HG03060 (cell line): ENCODE measurements around the gene ARID3A.

ENCODE experiments used
- ATAC-seq: cut with Tn5 transposase; IDR thresholded peaks from one replicate; pipeline ENCODE4 v1.9.1; 2021; ENCODE audit warnings: low read depth, moderate number of reproducible peaks; ENCODE audit not compliant: unreplicated experiment

ARID3A gene

DNA sequence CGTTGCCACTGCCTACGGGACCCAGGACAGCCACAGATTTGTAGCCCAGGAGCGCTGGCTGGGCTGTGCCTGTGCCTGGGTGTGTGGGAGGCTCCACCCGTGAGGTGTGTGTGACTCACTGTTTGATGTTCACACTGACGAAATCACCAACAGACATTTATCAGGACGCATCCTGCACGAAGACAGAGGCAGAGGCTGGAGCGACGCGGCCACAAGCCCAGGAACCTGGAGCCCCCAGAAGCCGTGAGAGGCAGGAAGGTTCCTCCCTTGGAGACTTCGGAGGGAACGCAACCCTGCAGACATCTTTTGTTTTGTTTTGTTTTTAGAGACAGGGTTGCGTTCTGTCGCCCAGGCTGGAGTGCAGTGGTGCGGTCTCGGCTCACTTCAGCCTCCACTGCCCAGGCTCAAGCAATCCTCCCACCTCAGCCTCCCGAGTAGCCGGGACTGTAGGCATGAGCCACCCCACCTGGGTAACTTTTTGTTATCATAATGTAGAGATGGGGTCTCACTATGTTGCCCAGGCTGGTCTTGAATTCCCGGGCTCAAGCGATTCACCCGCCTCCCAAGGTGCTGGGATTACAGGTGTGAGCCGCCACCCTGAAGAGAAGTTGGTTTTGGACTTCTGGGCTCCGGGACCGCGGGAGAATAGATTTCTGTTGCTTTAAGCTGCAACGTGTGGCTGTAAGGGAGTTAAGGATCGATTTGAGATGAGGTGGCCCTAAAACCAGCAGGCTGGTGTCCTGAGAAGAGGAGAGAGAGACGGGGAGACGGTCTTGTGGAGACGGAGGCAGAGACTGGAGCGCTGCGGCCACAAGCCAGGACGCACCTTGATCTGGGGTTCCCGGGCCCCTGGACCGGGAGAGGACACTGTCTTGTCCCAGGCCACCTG, 33.4 kb downstream of the ARID3A start:
- no peak for ATAC-seq

DNA sequence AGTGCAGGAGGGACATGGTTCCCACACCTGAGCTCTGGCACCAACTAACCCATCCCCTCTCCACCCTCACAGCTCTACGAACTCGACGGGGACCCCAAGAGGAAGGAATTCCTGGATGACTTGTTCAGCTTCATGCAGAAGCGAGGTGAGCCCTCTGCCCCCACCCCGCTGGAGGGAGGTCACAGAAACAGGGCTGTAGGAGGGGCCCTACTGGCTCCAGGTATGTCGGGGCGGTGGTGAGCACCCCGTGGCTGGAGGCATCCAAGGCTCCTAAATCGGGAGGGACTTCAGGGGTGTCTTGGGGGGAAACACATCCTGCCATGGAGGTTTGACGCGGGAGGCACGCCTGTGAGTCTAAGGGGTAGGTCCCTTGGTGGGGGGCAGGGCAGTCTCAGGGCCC, 34.2 kb downstream of the ARID3A start:
- ATAC-seq: no peak

DNA sequence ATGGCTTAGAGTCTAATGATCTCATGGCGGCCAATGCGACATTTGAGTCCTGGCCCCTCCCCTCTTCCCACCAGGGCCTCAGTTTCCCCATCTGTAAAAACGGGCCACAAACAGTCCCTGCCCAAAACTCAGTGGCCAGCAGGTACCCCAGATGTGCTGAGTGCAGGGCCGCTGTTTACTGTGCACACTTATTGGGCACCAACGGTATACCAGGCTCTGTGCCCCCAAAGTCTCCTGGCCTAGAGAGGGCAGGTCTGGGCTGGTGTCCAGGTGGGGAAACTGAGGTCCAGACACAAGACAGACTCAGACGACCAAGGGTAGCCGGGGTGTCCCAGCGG, 34.7 kb downstream of the ARID3A start:
- ATAC-seq: no peak

GRCh38 chr19:961866-962620, 36.2 kb downstream of the ARID3A start:
- ATAC-seq: no peak

DNA sequence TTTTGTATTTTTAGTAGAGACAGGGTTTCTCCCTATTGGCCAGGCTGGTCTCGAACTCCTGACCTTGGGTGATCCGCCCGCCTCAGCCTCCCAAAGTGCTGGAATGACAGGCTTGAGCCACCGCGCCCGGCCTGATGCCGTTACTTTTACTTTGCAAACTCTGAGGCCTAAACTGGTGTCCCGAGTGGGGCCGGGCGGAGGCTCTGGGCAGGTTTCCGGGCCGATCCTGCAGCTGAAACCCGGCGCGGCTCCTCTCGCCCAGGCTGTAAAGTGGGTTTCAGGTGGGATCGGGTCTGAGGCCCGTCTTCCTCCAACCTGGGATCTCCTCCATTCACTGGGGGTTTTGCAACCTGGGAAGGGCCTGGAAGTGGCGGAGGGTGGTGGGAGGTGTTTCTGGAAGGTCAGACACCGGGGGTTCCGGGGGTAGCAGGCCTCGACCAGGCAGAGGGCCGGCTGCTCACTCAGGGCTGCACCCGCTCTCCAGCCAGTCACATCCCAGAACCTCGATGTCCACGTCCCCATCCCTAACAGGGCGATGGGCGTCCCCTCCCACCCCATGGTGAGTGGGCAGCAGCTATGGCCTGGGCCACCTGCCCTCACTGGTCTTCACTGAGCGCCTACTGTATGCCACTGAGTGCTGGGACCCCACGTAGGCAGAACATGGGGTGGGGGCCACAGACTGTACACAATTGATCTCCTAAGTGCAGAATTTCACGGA, 37.0 kb downstream of the ARID3A start:
- no peak for ATAC-seq

DNA sequence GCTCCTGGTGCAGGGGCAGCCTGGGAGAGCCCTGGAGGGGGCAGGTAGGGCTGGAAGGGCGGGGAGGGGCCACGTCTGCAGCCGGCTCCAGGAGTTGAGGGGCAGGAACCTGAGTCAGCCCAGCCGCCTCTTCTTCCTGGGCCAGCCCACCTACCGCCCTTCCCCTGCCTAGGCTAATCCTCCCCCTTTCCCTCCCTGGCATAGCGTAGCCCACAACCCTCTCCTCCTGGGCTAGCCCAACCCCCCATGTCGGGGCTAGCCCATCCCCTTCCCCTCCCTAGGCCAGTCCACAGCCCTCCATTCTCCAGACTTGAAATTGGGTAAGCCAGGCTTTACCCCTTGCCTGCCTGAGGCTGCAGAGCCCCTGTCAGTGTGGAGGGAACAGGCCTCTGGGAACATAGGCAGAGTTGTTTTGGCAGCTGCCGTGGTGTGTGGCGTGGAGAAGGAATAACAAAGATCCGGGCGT, 37.7 kb downstream of the ARID3A start:
- no peak for ATAC-seq

GRCh38 chr19:964116-964520, 38.3 kb downstream of the ARID3A start:
- ATAC-seq: no peak

DNA sequence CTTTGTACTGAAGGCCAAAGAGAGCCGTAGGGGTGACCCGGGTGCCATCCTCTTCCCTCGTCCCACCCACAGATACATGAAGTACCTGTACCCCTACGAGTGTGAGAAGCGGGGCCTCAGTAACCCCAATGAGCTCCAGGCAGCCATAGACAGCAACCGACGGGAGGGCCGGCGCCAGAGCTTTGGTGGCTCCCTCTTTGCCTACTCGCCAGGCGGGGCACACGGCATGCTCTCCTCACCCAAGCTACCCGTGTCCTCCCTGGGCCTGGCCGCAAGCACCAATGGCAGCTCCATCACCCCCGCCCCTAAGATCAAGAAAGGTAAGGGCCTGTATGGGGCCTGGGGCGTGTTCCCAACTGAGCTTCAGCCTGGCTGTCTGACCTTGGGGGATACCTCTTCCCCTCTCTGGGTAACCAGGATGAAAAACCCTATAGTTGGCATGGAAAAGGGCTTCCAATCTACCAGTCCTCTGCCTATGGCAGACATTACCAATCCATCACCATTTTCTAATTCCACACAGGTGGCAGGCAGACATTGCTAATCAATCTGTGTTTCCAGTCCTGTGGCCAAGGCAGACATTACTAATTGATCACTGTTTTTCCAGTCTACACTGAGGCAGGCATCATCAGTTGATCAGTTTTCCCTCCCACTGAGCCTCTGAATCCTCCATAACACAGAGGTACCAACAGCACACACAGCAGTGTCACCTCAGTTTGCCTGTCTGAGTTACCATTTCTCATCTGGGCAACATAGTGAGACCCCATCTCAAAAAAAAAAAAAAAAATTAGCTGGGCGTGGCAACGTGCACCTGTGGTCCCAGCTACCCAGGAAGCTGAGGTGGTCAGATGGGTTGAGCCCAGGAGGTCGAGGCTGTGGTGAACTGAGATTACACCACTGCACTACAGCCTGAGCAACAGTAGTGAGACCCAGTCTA, 39.2 kb downstream of the ARID3A start:
- ATAC-seq: no peak

DNA sequence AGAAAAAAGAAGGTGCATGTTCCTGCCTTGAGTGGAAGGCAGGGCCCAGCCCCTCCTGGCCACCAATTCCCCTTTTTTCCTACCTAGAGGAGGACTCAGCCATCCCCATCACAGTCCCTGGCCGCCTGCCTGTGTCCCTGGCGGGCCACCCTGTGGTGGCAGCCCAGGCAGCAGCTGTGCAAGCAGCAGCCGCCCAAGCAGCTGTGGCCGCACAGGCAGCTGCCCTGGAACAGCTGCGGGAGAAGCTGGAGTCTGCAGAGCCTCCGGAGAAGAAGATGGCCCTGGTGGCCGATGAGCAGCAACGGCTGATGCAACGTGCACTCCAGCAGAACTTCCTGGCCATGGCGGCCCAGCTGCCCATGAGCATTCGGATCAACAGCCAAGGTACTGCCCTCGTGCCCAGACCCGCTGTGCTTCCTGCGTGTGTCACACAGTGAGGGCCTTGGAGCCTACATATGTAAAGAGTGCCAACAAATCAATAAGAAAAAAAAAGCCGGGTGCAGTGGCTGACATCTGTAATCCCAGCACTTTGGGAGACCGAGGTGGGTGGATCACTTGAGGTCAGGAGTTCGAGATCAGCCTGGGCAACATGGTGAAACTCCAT, 40.8 kb downstream of the ARID3A start:
- ATAC-seq: no peak

DNA sequence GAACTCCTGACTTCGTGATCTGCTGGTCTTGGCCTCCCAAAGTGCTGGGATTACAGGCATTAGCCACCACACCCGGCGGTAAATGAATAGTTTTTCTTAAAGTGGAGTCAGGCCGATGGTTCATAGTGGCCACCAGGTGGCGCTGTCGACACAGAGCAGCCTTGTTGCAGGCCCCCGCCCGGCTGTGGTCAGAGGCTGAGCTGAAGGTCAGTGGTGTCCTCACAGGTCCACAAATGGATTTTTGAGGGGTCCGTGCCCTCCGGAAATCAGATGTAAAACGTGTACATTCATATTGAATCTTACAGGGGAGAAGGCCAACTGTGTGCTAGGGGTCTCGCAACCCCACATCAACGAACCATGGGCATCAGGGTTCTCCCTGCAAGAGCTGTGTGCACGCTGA, 44.9 kb downstream of the ARID3A start:
- ATAC-seq: no peak

- ATAC-seq: no peak
Observed at GRCh38 chr19:971795-972194, 46.0 kb downstream of the ARID3A start.

DNA sequence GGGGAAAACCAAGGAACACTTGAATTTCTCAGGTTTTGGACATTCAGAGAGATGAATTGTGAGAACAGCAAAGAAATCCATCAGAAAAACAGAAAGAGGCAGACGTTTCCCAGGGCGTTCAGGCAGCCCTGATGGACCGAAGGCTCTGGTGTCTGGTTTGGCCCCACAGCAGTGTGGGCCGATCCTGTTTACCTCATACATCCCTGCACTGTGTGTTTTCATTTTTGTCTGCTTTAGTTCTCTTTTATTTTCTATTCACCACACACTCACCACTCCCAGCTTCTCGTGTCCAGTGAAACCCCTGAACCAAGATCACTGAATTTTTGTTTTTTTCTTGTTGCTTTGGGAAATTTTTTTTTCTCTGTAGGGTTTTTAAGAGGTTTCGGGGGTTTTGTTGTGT, 46.4 kb downstream of the ARID3A start:
- ATAC-seq: no peak

DNA sequence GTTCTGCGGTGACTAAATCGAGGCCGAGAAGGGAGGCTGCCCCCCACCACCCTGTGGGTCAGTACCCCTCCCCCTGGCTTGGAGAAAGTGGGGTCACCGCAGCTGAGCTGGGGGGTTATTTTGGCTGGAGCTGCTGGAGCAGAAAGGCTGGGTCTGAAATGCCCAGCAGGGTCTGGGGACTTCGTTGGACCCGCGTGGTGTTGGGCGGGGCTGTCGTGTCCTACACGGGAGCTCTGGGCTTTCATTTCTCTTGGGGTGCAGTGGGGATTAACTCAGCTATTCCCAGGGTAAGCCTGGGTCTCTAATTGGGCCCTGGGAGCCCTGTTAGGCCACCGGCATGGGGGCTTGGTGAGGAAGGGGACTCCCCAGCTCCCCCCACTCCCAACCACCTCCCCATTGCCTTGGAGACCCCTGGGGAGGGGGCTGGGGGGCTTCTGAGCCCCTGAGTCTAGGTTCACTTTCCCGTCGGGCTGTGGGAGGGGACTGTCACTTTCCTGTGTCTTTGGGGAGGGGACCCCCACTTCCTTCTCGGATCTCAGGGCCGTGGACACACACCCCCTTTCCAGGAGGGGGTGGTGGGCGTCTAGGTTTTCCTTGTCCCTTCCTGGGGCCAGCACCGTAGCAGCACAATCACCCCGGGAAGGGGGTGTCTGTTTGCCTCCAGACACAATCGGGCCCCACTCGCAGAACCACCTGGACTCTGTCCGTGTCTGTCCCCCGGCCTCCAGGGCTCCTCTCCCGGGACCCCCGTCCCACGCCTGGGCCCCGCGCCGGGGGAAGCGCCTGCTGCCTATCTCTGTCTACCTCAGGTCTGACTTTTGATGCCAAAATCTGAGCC, 48.1 kb downstream of the ARID3A start:
- no peak for ATAC-seq

DNA sequence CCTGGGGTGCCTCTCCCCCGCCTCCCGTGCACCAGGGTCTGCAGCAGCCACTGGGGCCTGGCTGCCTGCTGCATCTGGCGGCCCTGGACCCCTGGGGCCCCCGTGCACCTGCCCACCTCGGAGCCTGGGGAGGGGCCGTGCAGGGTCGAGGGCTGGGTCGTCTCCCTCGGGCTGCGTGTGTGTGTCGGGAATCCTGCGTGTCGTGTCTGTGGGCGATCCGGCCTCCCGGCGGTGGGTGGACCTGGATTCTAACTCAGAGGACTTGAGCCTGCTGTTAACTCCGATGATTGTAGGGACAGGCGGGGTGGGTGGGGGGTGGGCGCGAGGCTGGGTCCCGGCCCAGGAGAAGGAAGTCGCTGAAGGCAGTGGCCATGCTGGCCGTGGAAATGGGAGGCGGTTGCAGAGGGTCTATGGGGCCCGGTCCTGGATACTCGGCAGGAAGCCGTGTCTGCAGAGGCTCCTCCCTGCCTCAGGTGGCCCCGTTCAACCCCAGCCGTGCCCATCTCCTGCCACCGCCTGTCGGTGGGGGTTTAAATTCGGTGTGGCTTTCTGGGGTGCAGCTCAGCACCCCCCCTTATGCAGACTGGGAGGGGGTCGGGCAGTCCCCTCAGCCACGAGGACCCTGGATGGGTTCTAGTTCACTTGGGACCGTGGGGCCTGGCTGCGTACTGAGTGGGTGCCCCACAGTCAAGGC, 48.9 kb downstream of the ARID3A start:
- ATAC-seq: no peak

GRCh38 chr19:976476-976875, 50.6 kb downstream of the ARID3A start:
- ATAC-seq: no peak

DNA sequence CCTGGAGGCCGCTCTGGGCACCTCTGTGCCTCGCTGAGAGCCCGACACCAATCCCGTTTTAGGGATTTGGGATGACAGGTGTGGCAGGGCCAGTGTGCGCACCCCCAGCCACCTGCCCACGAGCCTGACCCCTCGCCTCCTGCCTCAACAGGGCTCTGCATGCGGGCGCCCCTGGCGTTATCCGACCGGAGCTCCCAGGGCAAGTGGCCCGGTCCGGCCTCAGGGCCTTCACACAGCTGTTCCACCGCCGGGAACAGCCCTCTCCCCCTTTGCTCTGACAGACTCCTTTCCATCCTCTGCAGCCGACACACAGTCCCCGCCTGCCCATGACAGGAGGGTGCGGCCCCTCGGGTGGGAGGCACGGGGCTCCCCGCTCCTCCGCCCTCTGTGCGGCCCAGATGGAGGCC, 51.2 kb downstream of the ARID3A start:
- no peak for ATAC-seq

- no peak for ATAC-seq
Observed at GRCh38 chr19:979318-979741, 53.5 kb downstream of the ARID3A start.
